GM19468 (cell line): Measurements from ENCODE around the gene ADM5.

Source experiments
- ATAC-seq: cut with Tn5 transposase; IDR thresholded peaks from one replicate; pipeline ENCODE4 v1.9.1; 2021; ENCODE audit warnings: mild to moderate bottlenecking, moderate library complexity, moderate number of reproducible peaks; ENCODE audit not compliant: unreplicated experiment; ENCODE audit errors: extremely low read depth

Gene ADM5

GRCh38 chr19:49678985-49679770, 10.2 kb upstream of the ADM5 start:
- ATAC-seq: no peak

- ATAC-seq: no peak
These were observed 9.5 kb upstream of the ADM5 start for GRCh38 chr19:49679771-49680413.

- no peak for ATAC-seq
These were observed 8.7 kb upstream of the ADM5 start for GRCh38 chr19:49680421-49681351.

- no peak for ATAC-seq
These were observed 7.6 kb upstream of the ADM5 start for GRCh38 chr19:49681830-49682229.

- no peak for ATAC-seq
These were observed 7.1 kb upstream of the ADM5 start for GRCh38 chr19:49682274-49682673.

- no peak for ATAC-seq
These were observed 5.6 kb upstream of the ADM5 start for GRCh38 chr19:49683814-49684250.

GRCh38 chr19:49684251-49684982, 5.0 kb upstream of the ADM5 start:
- ATAC-seq: no peak

GRCh38 chr19:49684983-49685553, 4.3 kb upstream of the ADM5 start:
- ATAC-seq: no peak

- ATAC-seq: no peak
These were observed 3.5 kb upstream of the ADM5 start for GRCh38 chr19:49685845-49686332.

GRCh38 chr19:49686503-49687088, 2.8 kb upstream of the ADM5 start:
- ATAC-seq: no peak

- ATAC-seq: no peak
These were observed 2.2 kb upstream of the ADM5 start for GRCh38 chr19:49687150-49687549.

GRCh38 chr19:49687566-49688316, 1.7 kb upstream of the ADM5 start:
- no peak for ATAC-seq

GRCh38 chr19:49688531-49689132, 762 bp upstream of the ADM5 start:
- no peak for ATAC-seq

- ATAC-seq: no peak
These were observed 773 bp downstream of the ADM5 start for GRCh38 chr19:49690079-49690655.

GRCh38 chr19:49690656-49691242, 1.4 kb downstream of the ADM5 start, which contains the start of gene CPT1C:
Gene CPT1C (plus strand): TSS chr19:49691116. CDS start chr19:49692253, 1,137 bp downstream.
- no peak for ATAC-seq

- ATAC-seq: no peak
These were observed 2.1 kb downstream of the ADM5 start for GRCh38 chr19:49691243-49692146.
